HG02885 (cell line): ENCODE data around the gene NCAM2.
"Not testable (repeated sequence)": the region's sequence is repeated elsewhere in the genome, so short reads cannot be mapped to it uniquely, and the experiment has no call there.

Experiments
- ATAC-seq: cut with Tn5 transposase; IDR thresholded peaks from one replicate; pipeline ENCODE4 v1.9.1; 2021; ENCODE audit warnings: mild to moderate bottlenecking; ENCODE audit not compliant: unreplicated experiment, poor library complexity

NCAM2 gene

GRCh38 chr21:21401444-21401843, 403.2 kb downstream of the NCAM2 start:
- ATAC-seq: no peak

- not testable (repeated sequence) for ATAC-seq
Measured at GRCh38 chr21:21402187-21402586, 404.0 kb downstream of the NCAM2 start.

- ATAC-seq: peak; percentile 86
Measured at GRCh38 chr21:21404261-21404660, 406.1 kb downstream of the NCAM2 start.

- ATAC-seq: no peak
Measured at GRCh38 chr21:21406921-21407320, 408.7 kb downstream of the NCAM2 start.

- no peak for ATAC-seq
Measured at GRCh38 chr21:21412096-21412495, 413.9 kb downstream of the NCAM2 start.

GRCh38 chr21:21415741-21416140, 417.5 kb downstream of the NCAM2 start:
- ATAC-seq: no peak

GRCh38 chr21:21434944-21435343, 436.7 kb downstream of the NCAM2 start:
- ATAC-seq: no peak

GRCh38 chr21:21436012-21436534, 437.9 kb downstream of the NCAM2 start:
- no peak for ATAC-seq

GRCh38 chr21:21439761-21440160, 441.6 kb downstream of the NCAM2 start:
- ATAC-seq: no peak

- ATAC-seq: no peak
Measured at GRCh38 chr21:21457077-21457476, 458.9 kb downstream of the NCAM2 start.

GRCh38 chr21:21458124-21458631, 460.0 kb downstream of the NCAM2 start:
- no peak for ATAC-seq

- no peak for ATAC-seq
Measured at GRCh38 chr21:21460979-21461378, 462.8 kb downstream of the NCAM2 start.

- ATAC-seq: no peak
Measured at GRCh38 chr21:21463456-21463855, 465.2 kb downstream of the NCAM2 start.

- no peak for ATAC-seq
Measured at GRCh38 chr21:21464684-21465083, 466.5 kb downstream of the NCAM2 start.

- no peak for ATAC-seq
Measured at GRCh38 chr21:21466752-21467151, 468.5 kb downstream of the NCAM2 start.

GRCh38 chr21:21468003-21468402, 469.8 kb downstream of the NCAM2 start:
- no peak for ATAC-seq

- no peak for ATAC-seq
Measured at GRCh38 chr21:21481239-21481638, 483.0 kb downstream of the NCAM2 start.

- no peak for ATAC-seq
Measured at GRCh38 chr21:21508859-21509258, 510.6 kb downstream of the NCAM2 start.

- ATAC-seq: no peak
Measured at GRCh38 chr21:21530680-21531079, 532.5 kb downstream of the NCAM2 start.

GRCh38 chr21:21547368-21547953, 549.3 kb downstream of the NCAM2 start:
- ATAC-seq: no peak

- ATAC-seq: no peak
Measured at GRCh38 chr21:21559285-21560045, 561.3 kb downstream of the NCAM2 start.
